ENCODE results near the gene ADD1.

Gene ADD1

DNA sequence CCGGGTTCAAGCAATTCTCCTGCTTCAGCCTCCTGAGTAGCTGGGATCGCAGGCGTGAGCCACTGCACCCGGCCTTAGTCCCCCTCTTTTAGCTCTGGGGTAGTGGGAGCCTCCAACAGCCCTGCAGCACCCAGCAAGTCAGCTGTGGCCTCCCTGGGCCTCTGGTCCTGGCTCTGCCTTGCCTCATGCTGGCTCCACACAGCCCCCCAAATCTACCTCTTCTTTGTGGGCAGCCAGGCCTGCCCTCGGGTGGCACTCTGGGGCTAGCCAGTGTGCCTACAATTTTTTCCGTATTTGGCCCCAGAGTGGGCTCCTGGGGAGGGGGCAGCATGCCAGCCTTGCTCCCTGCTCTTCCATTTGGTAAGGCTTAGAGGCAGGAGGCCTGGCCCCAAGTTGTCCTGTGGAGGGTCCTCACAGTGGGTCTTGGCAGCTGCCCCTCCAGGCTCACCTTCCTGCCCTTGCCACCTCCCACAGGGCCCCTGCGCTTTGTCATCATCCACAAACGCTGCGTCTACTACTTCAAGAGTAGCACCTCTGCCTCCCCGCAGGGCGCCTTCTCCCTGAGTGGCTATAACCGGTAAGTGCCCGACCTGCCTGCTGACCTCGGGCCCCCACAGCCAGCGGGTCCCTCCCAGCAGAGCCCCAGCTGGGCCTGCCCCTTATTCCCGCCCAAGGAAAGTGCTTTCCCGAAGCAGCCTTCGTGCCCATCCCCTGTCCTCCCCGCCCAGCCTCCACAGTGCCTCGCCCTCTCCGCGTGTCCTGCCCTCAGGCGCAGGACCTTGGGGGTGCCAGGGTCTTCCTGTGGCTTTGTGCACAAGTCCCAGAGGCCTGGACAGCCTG lies 21.0 kb upstream of the ADD1 start:
- no peak for DNase-seq

DNA sequence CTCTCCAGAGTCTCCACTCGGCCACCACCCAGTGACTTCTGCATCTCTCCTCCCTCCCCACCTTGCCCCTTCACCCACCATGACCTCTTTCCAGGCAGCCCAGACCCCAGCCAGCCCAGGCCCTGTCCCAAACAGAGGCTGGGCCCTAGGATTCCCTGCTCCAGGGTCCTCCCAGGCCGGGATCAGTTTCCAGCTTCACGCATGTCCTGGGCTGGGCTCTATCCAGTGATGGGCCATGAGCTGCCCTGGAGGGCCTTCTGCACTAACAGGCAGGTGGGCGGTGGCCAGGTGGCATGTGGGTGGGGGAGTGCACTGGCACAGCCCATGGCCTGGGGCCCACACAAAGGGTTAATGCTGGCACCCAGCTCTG lies 20.4 kb upstream of the ADD1 start:
- no peak for DNase-seq

DNA sequence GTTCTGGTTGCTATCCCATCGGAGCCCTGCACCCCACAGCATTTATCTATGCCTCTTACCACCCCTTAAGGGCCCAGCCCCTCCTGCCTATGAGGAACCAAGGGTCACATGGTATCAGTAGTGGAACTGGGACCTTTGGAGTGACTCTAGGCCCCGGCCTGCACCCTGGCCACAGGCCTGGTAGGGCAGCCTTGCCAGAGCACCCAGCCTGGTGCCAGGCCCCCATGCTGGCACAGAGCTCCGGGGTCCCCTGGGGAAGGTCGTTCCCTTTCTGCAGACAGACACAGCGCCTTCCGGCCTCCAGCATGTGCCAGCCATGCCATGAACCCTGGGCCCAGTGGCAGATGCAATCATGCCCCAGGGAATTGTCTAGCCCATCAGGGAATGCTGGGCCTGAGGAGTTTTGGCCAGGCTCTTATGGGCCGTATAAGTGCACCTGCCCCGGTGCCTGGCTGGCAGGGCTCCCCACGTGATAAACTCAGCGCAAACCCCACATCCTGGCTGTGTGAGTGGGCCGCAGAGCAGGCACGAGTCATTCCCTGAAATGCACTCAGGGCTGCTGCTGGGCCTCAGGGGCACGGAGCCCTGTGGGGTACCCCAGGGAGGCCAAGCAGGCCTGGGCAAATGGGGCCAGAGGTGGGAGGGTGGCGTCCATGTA lies 19.8 kb upstream of the ADD1 start:
- DNase-seq = no peak

DNA sequence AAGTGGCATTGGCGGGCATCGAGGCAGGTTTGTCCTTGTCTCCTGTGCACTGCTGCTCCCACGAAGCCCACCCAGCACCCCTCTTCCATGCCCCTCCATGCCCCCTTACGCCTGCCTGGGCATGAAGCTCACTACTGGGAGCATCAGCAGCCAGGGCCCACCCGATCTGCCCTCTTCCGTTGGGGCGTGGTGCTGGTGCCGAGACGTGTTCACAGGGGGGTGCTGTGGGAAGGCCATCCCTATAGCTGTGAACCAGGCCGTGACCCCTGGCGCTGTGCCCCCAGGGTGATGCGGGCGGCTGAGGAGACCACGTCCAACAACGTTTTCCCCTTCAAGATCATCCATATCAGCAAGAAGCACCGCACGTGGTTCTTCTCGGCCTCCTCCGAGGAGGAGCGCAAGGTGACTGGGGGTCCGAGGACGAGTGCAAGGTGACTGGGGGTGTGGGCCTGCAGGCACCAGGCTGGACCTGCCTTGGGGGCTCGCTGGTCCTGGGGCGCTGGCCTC lies 19.3 kb upstream of the ADD1 start:
- no peak for DNase-seq

DNA sequence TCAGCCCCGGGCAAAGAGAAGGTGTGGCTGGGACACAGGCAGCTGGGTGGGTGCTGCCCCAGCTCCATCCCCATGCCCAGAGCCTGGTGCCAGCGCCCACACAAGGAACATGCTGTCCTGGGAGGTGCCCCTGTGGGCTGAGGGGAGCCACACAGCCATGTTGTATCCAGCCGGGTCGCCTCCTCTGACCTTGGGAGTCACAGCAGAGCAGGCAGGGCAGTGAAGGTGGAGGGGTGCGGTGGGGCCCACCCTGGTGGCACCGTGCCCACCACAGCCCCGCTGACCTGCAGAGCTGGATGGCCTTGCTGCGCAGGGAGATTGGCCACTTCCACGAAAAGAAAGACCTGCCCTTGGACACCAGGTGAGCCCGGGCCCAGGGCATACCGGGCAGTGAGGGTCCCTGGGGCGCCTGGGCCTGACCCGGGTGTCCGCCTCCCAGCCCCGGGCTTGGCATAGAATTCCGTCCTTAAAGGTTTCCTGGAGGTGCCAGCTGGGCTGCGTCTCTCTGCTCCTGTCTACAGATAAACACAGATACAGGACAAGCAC lies 18.7 kb upstream of the ADD1 start:
- no peak for DNase-seq

DNA sequence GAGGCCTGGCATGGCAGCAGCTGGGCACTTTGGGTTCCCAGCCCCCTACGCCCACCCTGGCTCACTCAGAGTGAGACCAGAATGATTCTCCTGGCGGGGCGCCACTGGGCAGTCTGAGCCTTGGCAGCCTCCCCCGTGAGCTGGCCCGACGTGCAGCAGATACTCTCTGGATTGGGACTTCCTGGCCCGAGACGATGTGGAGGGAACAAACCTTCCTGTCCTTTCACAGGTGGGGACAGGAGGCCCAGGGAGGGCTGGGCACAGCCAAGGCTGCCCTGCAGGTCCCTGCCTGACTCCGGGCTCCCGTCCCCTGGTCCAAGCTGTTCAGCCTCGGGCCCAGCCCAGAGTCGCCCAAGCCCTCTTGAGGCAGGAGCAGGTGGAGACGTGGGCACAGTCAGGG lies 17.9 kb upstream of the ADD1 start:
- no peak for DNase-seq

DNA sequence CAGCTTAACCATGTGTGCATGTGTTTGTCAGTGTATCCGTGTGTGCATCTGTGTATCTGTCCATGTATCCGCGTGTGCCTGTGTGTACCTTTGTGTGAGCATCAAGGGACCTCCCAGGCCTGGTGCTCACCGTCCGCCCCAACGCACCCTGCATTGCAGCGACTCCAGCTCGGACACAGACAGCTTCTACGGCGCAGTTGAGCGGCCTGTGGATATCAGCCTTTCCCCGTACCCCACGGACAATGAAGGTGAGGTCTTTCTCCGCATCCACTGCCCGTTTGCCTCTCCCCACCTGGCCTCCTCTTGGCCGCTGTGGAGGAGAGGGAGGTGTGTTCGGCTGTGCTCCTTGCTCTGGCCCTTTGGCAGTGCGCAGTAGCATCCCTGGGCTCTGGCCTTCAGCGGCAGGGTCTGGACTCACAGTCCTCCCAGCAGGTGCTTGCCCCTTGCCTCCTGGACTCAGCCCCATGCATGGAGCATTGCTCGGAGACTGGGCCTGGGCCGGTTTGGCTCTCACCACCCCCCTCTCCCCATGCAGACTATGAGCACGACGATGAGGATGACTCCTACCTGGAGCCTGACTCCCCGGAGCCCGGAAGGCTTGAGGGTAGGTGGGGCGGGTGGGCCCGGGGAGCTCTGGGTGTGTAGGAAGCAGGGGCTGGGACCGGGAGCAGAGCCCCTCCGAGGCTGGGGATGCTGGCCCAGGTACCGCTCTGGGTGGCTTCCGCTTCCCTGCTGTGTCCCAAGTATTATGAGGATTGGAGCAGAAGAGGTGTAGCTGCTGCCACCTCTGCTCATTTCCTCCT lies 16.4 kb upstream of the ADD1 start:
- DNase-seq = no peak

DNA sequence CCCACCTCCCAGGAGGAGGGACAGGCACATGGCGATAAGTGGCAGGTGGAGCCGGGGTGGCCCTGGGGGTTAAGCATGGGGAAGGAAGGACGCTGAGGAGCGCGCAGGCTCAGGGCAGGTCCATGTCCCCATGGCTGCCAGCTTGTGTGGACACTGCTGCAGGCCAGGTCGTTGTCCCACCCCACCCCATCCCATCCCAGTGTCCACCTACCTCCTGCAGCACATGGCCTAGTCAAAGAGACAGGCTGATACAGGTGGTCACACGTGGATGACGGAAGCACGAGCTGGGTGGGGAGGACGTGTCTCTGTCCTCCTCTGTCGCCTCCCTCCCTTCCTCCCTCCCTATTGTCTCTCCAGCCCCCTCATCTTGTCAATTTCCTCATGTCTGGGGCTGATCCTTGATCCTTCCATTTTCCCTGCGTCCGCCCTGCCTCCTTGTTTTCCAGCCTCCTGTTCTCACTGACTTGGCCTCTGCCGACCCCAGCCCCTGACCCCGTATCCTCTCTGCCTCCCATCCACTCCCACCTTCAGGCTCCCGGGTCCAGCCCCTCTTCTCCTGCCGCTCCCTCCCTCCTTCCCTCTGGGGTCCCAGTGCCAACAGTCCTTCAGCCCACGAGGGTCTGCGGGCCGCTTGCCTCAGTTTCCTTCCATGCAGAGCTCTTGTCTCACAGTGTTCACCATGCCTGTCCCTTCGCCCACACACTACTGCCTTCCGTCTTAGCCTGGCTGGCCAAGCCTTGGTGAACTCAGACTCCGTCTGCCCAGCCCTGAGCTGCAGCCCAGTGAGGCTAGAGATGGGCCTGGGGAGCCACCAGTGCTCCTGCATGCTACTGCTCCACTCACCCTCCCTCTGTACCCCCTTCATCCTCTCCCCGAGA lies 15.5 kb upstream of the ADD1 start:
- DNase-seq = no peak

DNA sequence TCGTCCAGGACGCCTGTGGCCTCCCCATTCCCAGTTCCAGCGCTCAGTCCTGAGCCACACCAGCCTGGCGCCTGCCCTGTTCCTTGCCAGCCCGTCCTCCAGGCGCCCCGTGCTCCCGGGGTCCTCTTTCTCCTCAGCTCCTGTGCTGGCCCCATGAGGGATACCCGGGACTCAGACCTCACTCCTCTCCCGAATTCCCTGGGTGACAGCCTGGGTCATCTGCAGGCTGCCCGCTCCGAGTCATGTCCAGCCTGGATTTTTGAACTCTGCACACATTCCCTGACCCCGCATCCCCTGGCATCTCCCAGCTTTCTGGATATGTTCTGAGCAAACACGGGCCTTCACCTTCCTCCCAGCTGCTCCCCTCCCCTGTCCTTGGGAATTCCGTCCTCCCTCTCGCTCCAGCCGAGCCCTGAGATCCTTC lies 14.9 kb upstream of the ADD1 start:
- no peak for DNase-seq

DNA sequence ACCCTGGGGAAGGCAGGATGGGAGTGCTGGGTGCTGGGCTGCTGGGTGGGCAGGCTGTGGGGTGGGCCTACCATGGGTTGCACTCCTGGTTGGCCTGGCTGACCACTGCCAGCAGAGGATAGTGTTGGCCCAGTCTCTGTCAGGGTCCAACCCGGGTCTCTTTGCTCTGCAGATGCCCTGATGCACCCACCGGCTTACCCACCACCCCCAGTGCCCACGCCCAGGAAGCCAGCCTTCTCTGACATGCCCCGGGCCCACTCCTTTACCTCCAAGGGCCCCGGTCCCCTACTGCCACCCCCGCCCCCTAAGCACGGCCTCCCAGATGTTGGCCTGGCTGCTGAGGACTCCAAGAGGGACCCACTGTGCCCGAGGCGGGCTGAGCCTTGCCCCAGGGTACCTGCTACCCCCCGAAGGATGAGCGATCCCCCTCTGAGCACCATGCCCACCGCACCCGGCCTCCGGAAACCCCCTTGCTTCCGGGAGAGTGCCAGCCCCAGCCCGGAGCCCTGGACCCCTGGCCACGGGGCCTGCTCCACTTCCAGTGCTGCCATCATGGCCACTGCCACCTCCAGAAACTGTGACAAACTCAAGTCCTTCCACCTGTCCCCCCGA lies 14.2 kb upstream of the ADD1 start:
- DNase-seq = no peak

DNA sequence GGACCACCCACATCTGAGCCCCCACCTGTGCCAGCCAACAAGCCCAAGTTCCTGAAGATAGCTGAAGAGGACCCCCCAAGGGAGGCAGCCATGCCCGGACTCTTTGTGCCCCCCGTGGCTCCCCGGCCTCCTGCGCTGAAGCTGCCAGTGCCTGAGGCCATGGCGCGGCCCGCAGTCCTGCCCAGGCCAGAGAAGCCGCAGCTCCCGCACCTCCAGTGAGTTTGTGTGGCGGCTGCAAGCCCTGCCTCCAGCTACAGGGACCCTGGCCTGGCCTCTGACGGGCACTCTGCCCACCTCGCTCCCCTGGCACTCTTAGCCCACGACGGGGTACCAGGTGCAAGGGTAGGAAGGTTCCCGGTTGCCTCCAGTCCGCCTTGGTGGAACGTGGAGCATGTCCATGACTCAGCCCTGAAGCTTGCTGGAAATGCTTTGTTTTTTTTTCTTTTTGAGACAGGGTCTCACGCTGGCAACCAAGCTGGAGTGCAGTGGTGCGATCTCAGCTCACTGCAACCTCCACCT lies 13.7 kb upstream of the ADD1 start:
- no peak for DNase-seq

DNA sequence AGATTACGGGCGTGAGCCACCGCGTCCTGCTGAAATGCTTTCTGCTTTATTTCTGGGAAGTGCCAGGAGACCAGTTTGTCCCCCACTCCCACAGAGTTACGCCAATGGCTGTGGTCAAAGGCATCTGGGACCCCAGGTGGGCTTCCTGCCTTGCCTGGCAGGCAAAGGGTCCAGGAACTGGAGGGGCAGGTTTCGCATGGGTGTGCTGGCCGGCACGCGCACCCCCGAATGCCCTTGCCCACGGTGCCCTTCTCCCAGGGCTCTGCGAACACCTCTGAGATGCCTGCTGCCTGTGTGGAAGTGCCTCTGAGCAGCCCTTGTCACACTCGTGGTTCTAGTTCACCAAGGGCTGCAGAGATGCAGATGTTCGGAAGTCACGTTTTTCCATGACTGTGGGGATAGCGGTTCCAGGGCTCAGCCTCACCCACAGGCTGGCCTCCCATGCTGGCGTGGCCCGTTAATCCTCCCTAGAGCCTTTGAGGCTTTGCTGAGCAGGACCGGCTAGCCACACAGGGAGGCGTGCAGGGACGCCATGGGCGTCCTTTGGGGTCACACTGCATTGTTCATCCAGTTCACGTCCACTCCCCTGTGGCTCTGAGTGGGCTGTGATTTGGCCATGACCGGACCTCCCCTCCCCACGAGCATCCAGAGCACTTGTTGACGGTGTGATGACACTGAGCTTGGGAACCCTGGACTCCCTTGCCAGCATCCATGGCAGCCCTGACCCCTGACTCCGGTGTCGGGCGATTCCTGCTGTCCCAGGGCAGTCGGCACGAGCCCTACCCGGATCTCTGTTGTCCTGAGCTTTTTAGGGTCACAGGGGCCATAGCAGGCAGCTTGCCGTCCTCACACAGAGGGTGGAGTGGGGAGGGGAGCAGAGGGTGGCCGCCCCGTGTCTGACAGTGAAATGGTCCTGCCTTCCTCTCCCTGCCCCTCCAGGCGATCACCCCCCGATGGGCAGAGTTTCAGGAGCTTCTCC lies 12.7 kb upstream of the ADD1 start:
- DNase-seq = no peak

DNA sequence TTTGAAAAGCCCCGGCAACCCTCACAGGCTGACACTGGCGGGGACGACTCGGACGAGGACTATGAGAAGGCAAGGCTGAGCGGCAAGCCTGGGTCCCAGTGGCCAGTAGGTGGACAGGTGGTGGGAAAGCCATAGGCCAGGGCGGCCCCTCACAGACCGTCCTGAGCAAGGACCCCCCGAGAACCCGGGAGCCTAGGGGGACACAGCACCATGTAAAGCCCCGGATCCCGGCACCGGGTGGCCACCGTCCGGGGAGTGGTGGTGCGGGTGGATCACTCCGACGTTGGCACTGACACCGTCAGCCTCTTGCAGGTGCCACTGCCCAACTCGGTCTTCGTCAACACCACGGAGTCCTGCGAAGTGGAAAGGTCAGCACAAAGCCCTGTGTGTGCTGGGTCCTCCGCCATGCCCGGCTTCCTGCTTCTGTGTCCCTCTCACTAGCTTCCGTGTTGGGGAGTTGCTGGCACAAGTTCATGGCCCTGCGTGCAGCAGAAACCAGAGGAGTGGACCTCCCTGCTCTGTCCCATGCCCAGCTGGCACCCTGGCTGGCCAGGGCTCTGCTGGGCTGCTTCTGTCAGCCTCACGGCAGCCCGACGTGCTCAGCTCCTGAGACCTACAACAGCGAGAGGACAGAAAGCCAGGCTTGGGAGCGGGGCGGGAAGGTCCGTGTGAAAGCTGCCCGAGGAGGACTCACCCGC lies 11.9 kb upstream of the ADD1 start:
- DNase-seq = no peak

DNA sequence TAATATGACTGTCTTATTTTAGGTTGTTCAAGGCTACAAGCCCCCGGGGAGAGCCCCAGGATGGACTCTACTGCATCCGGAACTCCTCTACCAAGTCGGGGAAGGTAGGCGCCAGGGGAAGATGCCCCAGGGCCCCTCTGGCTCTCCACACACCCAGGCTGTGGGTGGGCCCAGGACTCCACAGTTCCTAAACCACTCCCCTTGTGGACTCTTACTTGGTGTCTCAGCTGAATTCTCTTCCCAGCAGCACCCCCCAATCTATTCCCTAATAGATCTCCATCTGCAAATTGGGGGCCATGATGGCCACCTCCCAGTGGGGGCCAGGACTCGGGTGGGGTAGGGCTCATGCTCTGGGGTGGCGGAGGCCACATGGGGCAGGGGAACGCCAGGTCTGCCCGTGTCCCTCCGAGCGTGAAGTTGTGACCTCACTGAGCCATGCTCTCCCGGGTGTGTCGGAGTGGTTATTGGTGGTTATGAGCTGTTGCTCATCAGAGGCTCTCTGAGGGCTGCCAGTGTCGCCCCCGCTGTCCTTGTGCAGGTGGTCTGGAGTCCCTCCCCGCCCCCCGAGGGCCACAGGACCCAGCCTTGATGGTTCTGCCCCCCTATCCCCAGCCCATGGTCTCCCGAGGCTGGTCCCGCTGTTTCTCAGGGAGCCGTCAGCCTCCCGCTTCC lies 11.2 kb upstream of the ADD1 start:
- DNase-seq = no peak

DNA sequence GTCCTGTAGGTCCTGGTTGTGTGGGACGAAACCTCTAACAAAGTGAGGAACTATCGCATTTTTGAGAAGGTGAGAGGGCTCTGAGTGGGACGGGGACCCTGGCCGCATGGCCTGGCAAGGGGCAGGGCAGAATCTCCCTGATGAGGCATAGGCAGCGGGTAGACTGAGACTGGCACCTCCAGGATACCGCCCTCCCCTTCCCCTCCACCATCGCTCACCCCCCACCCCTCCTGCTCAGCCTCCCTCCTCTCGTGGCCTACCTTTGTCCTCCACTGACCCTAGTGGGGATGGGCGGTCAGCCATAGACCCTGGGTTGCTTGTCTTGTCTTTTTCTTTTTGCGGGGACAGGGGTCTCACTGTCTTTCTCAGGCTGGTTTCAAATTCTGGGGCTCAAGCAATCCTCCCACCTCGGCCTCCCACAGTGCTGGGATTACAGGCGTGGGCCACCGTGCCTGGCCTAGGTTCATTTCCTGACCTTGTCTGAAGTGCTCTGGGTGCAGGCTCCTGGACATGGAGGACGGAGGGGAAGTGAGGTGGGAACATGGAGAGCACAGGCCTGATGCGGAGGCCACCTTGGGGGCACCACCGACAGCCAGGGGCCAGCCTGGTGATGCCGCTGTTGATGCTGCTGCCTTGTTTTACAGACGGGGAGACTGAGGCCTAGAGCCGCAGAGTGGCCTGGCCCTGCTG lies 10.5 kb upstream of the ADD1 start:
- DNase-seq = no peak

DNA sequence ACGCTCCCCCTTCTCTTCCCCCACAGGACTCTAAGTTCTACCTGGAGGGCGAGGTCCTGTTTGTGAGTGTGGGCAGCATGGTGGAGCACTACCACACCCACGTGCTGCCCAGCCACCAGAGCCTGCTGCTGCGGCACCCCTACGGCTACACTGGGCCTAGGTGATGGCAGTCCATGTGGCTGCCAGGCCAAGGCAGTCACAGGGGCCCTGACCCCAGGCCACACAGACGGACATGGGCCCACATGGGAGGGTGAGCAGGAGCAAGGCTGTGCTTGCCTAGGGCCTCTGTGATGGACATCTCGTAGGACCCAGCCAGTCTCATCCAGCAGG lies 10.0 kb upstream of the ADD1 start:
- no peak for DNase-seq

DNA sequence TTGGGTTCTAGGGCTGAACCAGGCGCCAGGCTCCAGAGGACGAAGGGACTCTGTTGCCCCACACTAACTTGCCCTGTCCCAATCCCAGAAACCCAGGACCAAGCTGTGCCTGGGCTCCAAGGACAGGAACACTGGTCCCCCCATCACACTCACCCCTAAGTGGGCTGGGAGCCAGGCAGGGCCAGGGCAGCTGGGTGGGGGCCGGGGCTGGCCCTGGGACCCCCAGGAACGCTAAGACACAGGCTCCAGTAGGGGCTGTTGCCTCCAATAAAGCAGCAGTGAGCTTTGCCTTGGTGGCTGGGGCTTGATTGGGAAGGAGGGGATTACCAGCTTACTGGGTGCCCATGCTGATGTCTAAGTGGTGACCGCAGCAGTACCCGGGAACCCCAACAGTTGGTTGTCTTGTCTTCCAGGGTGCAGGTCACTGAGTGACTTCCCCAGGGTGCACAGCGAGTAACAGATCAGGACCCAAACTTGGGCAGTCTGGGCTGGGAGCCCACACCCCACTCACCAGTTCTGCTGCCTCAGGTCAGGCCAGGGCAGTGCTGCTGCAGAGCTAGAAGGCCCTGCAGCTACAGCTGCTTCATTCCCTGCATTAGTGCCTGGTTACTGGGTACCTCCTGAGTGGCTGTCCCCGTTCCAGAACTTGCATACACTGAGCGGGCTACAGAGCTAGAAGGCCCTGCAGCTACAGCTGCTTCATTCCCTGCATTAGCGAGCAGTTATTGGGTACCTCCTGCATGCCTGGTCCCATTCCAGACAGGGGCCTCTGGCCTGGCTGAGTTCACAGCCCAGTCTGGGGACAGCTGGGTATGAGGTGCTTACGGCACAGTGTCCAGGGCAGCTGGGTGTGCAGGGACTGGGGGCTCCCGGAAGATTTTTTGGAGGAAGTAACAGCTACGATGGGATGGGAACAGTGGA lies 9.4 kb upstream of the ADD1 start:
- DNase-seq = no peak

DNA sequence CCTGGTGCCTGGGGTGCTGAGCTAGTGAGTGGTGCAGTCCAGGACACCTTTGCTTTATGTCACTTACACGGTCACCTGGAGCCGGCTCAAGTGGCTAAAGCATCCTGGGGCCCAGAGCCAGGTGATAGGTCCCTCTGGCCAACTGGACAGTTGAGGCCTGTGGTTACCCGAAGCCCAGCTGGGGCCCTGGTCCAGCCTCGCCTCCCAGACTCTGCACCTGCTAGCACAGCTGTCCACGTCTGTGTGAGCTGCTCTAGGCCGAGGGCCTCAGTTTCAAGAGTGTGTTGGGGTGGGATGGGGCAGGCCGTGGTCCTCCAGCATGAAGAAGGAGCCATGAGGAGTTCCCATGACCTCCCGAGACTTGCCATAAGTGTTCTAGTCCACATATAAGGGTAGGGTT lies 7.7 kb upstream of the ADD1 start:
- DNase-seq = no peak
